Measurements from ENCODE around the gene SLC4A4. TPM values are rescaled to one million over a fixed set of nuclear protein-coding genes. Genes with fewer than 3 reads are reported as not detected.
A peak's percentile ranks its signal among the peaks of the same experiment; 100 is the strongest.

Gene SLC4A4
- total RNA-seq, 1 experiment from 2014 or later: 0.92 TPM

DNA sequence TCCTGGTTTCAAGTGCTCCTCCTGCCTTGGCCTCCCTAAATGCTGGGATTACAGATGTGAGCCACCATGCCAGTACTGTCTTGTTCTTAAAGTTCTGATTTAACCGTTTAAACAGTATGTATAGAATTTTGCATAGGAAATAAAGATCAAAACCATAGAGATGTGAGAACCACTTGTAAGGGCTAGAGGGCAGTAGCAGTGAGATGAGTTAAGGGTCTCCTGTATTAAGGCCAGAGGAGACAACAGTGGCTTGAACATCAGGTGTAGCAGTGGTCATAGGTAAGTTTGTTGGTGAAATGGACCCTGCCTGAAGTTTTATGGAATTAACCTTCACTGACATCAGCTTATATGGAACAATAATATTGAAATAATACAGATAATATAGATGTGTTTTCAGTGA is 155.7 kb downstream of the SLC4A4 start:
- H3K18ac ChIP-seq (ENCODE audit: insufficient read length, low read depth, low read length): no peak overlapping the region
- H3K9me3 Mint-ChIP-seq: no peaks in the 10 kb centered on the region
- no peak overlapping the region for H4K5ac ChIP-seq (ENCODE audit: insufficient read length, low read depth, low read length)
- H3K36me3 Mint-ChIP-seq (ENCODE audit: insufficient read depth in 1 of 3, low read depth in 3 of 3): no peaks in the 10 kb centered on the region
- peaks cover 7 to 13% of the 10 kb centered on the region in 2 experiments; a peak in 3 of 4 replicates for H3K4me1 Mint-ChIP-seq
- no peak overlapping the region for H3K23ac ChIP-seq (ENCODE audit: insufficient read length, low read depth, low read length)
- no peak overlapping the region for H2BK15ac ChIP-seq (ENCODE audit: low read depth, low read length)
- H2BK20ac ChIP-seq (ENCODE audit: low read depth, low read length, poor library complexity, severe bottlenecking): no peak overlapping the region
- H3K79me1 ChIP-seq (ENCODE audit: insufficient read depth, low read depth, low read length, poor library complexity, severe bottlenecking): no peaks in the 10 kb centered on the region
- no peak for DNase-seq
- no peak overlapping the region for H3K4me2 ChIP-seq (ENCODE audit: insufficient read depth, insufficient read length, low read length)
- H3K4me3 Mint-ChIP-seq: no peak overlapping the region
- no peak overlapping the region for H4K91ac ChIP-seq (ENCODE audit: insufficient read length, low read depth, low read length)
- H3K27ac Mint-ChIP-seq: no peak overlapping the region
- H3K4me1 ChIP-seq (ENCODE audit: insufficient read depth, low read length): no peaks in the 10 kb centered on the region; the same call in 1 of the 2 replicates
- no peak overlapping the region for H3K27ac ChIP-seq (ENCODE audit: insufficient read length, low read depth, low read length)
- H4K20me1 ChIP-seq (ENCODE audit: control insufficient read depth, insufficient read depth, insufficient read length): no peaks in the 10 kb centered on the region
- no peaks in the 10 kb centered on the region for H3K27me3 Mint-ChIP-seq (ENCODE audit: low read depth)
- no peak overlapping the region for H3K4ac ChIP-seq (ENCODE audit: low read depth, low read length)
- H4K8ac ChIP-seq (replicated peaks; ENCODE audit: insufficient read length, low read depth, low read length): no peak overlapping the region
- H2BK5ac ChIP-seq (ENCODE audit: insufficient read length, low read length): no peak overlapping the region
- no CpG with 5 or more reads among the region's 1 CpG for WGBS (ENCODE audit: extremely low coverage, insufficient read length, low lambda C conversion rate)
- H2AFZ ChIP-seq (ENCODE audit: low read length): no peak overlapping the region
- H3K56ac ChIP-seq (ENCODE audit: insufficient read length, low read depth, low read length): no peak overlapping the region
- TF ChIP-seq, protein P1, sequence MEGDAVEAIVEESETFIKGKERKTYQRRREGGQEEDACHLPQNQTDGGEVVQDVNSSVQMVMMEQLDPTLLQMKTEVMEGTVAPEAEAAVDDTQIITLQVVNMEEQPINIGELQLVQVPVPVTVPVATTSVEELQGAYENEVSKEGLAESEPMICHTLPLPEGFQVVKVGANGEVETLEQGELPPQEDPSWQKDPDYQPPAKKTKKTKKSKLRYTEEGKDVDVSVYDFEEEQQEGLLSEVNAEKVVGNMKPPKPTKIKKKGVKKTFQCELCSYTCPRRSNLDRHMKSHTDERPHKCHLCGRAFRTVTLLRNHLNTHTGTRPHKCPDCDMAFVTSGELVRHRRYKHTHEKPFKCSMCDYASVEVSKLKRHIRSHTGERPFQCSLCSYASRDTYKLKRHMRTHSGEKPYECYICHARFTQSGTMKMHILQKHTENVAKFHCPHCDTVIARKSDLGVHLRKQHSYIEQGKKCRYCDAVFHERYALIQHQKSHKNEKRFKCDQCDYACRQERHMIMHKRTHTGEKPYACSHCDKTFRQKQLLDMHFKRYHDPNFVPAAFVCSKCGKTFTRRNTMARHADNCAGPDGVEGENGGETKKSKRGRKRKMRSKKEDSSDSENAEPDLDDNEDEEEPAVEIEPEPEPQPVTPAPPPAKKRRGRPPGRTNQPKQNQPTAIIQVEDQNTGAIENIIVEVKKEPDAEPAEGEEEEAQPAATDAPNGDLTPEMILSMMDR (conservative IDR thresholded peaks at IDR 0.05): peak; percentile 45
- H2BK12ac ChIP-seq (ENCODE audit: insufficient read length, low read depth, low read length): no peak overlapping the region
- H3K23me2 ChIP-seq (ENCODE audit: insufficient read length, low read depth, low read length, poor library complexity, severe bottlenecking): no peaks in the 10 kb centered on the region
- H3K27me3 ChIP-seq (ENCODE audit: insufficient read depth, low read length): no peaks in the 10 kb centered on the region
- H2BK120ac ChIP-seq (ENCODE audit: low read depth, low read length, poor library complexity, severe bottlenecking): no peak overlapping the region
- H3K14ac ChIP-seq (ENCODE audit: insufficient read depth, low read length): no peak overlapping the region
- H3K9me3 ChIP-seq (ENCODE audit: control insufficient read depth, low read depth, low read length): no peaks in the 10 kb centered on the region
- H3T11ph ChIP-seq (ENCODE audit: low read length): no peak overlapping the region
- no peaks in the 10 kb centered on the region for H3K79me2 ChIP-seq (ENCODE audit: insufficient read depth, low read length)
- H2AK5ac ChIP-seq (ENCODE audit: insufficient read length, low read length): no peak overlapping the region
- no peak overlapping the region for H3K9ac ChIP-seq (ENCODE audit: extremely low read depth, insufficient read length, low read length)

Measured in H9 (cell line).